Heart left ventricle (tissue), 16 donors: ENCODE results near the gene HMX2. TPM values are rescaled to one million over a fixed set of nuclear protein-coding genes. Genes with fewer than 3 reads are reported as not detected.

Source experiments
- ATAC-seq, 4 donors: fragments of 200-7000 bp; cut with Tn5 transposase; one replicate each; pipeline ENCODE4 v1.9.1; 2020 to 2022; ENCODE audit warnings: moderate library complexity in 4 of 4, mild to moderate bottlenecking in 3 of 4, moderate number of reproducible peaks in 1 of 4
- DNase-seq, 5 donors: peaks; one replicate each; pipeline ENCODE4 v3.0.0-alpha.2; 2020
- H3K27ac ChIP-seq, 12 donors: fragments of 200-600 bp; sonication (generic) in 4 of 12; one replicate each; pipeline versions ENCODE4 v1.5.0 to v1.8.0; 2016 to 2022; ENCODE audit warnings: mild to moderate bottlenecking in 2 of 12
- H3K27me3 ChIP-seq, 9 donors: fragments of 200-600 bp; sonication (generic) in 2 of 9; one replicate each; pipeline versions ENCODE4 v1.5.1 to v1.8.0; 2016 to 2022; ENCODE audit warnings: mild to moderate bottlenecking in 3 of 9
- H3K36me3 ChIP-seq, 9 donors: fragments of 200-600 bp; sonication (generic) in 2 of 9; one replicate each; pipeline versions ENCODE4 v1.5.0 to v1.8.0; 2018 to 2022; ENCODE audit warnings: mild to moderate bottlenecking in 2 of 9
- H3K4me1 ChIP-seq, 12 donors: fragments of 200-600 bp; sonication (generic) in 4 of 12; one replicate each; pipeline versions ENCODE4 v1.5.0 to v1.8.0; 2016 to 2022; ENCODE audit warnings: mild to moderate bottlenecking in 3 of 12
- H3K4me3 ChIP-seq, 12 donors: fragments of 200-600 bp; sonication (generic) in 4 of 12; one replicate each; pipeline versions ENCODE4 v1.5.0 to v1.8.0; 2017 to 2022; ENCODE audit warnings: mild to moderate bottlenecking in 9 of 12, moderate library complexity in 4 of 12
- H3K9me3 ChIP-seq, 12 donors: fragments of 200-600 bp; sonication (generic) in 4 of 12; one replicate each; pipeline versions ENCODE4 v1.5.0 to v1.8.0; 2016 to 2022; ENCODE audit warnings: mild to moderate bottlenecking in 1 of 12
- CTCF ChIP-seq, 12 donors: fragments of 200-600 bp; sonication (generic) in 4 of 12; IDR thresholded peaks; one replicate each; pipeline versions ENCODE4 v1.5.0 to v1.8.0; 2018 to 2022; ENCODE audit warnings: antibody characterized with exemption in 12 of 12, mild to moderate bottlenecking in 5 of 12
- POLR2A ChIP-seq, 2 donors: fragments of 450-650 bp; IDR thresholded peaks; one replicate each; pipeline ENCODE4 v1.6.1; 2017; ENCODE audit warnings: antibody characterized with exemption in 2 of 2, mild to moderate bottlenecking in 2 of 2, moderate library complexity in 2 of 2
- WGBS, 4 donors: extraction: QIAGEN DNeasy Blood & Tissue Kit in 2 of 4; methylation state at CpG; one replicate each; pipeline versions ENCODE4 v1.1.5 to v1.1.7; 2013 to 2018; 5-methylcytosine and 5-hydroxymethylcytosine counted together
- intact Hi-C, 10 donors: fragments of 100-400 bp; cut with DNase I; formaldehyde crosslinking; loops; one replicate each; pipeline versions ENCODE4 v1.11.1 to v1.14.2; 2022
- polyA plus RNA-seq, 2 donors: library from polyadenylated mRNA; stranded (reverse); fragments of 200-250 nt; gene quantifications; one replicate each; pipeline ENCODE4 v1.2.3, GENCODE V29; 2013
- total RNA-seq, 9 donors: library from RNA; depleted of rRNA in 2 of 9; stranded (reverse); fragments of >200 nt in 2 of 9; fragmentation: NEBNext Ultra II Directional in 3 of 9; extraction: Animal tissue kit (Norgen Biotek cat#: 25700) in 3 of 9; gene quantifications; one replicate each; pipeline versions ENCODE4 v1.1.0 to v1.2.4, GENCODE V29; 2016 to 2023
- donor health status: ischemic (EF 13 %, LVEDD 7.1; RV severe dilation, severe dysfunction).
- donor health status: healthy with polysubstance abuse.
- donor health status: DM: no; HTN: yes; CAD: no.
- donor health status: DM: no; HTN: no; CAD: no.
- donor health status: ischemic (EF 25% LVEDD 6.9; RV normal size, moderate dysfunction).
- donor health status: ischemic (EF 25% LVEDD 5.7; RV mildly dilated, moderate dysfunction).
- donor health status: healthy.
- donor health status: DM: yes; HTN: yes; CAD: no.
- donor health status: ischemic (EF 35%, LVEDD 5.7; RV mildly dilated, moderate dysfunction).
- donor health status: nonischemic (EF 11% LVEDD 7.7; RV severe dilation, severe dysfunction).
- donor health status: DM: yes; HTN: yes; CAD: no.
- donor health status: PGD.
- donor health status: ischemic (EF 29% LVEDD 5.4; RV normal size, mild dysfunction).
- donor health status: nonischemic (EF 23%, LVEDD 6.1; RV moderate dilation, normal function).

Gene HMX2
- total and polyA plus RNA-seq, 11 donors = not detected

- H3K4me3 ChIP-seq = no peak overlapping the region
- intact Hi-C loops = no loop called here
- WGBS, 4 donors = 94 to 96% (median 95%) methylated on average over 7 of the region's 7 CpGs
- peaks cover 0 to 33% (median 19%) of the 10 kb centered on the region in 12 donors for H3K9me3 ChIP-seq
- DNase-seq (no peak), ATAC-seq (no peak)
- H3K27ac ChIP-seq = no peak overlapping the region
- no peaks in the 10 kb centered on the region for H3K4me1 ChIP-seq
- no peaks in the 10 kb centered on the region for H3K27me3 ChIP-seq
- H3K36me3 ChIP-seq = peaks cover 0 to 18% (median 0%) of the 10 kb centered on the region in 9 donors
- no peak for TF ChIP-seq POLR2A (IDR thresholded peaks at IDR 0.05)
These were observed 32.5 kb downstream of the HMX2 start for GRCh38 chr10:123180101-123181090.

GRCh38 chr10:123183724-123184123, 35.8 kb downstream of the HMX2 start:
- Histone ChIP-seq H3K36me3 (peaks cover 0 to 18% (median 0%) of the 10 kb centered on the region in 9 donors), H3K27me3 (no peaks in the 10 kb centered on the region), H3K4me1 (no peaks in the 10 kb centered on the region), H3K9me3 (peaks cover 0 to 37% (median 19%) of the 10 kb centered on the region in 12 donors), H3K4me3 (no peak overlapping the region), H3K27ac (no peak overlapping the region)
- TF ChIP-seq CTCF (IDR thresholded peaks at IDR 0.05) = no peak
- TF ChIP-seq POLR2A (IDR thresholded peaks at IDR 0.05) = no peak
- ATAC-seq = no peak
- no peak for DNase-seq
- intact Hi-C loops = no loop called here
- 95 to 99% (median 98%) methylated on average over 2 of the region's 2 CpGs for WGBS, 4 donors

GRCh38 chr10:123187781-123188180, 39.8 kb downstream of the HMX2 start:
- peaks cover 0 to 18% (median 0%) of the 10 kb centered on the region in 9 donors for H3K36me3 ChIP-seq
- peaks cover 0 to 26% (median 16%) of the 10 kb centered on the region in 12 donors for H3K9me3 ChIP-seq
- H3K27ac ChIP-seq = no peak overlapping the region
- no peaks in the 10 kb centered on the region for H3K4me1 ChIP-seq
- DNase-seq (no peak), ATAC-seq (no peak)
- TF ChIP-seq CTCF (IDR thresholded peaks at IDR 0.05) (no peak), POLR2A (IDR thresholded peaks at IDR 0.05) (no peak)
- H3K4me3 ChIP-seq = no peak overlapping the region
- WGBS, 4 donors = 97 to 100% (median 98%) methylated on average over 5 of the region's 5 CpGs
- no peaks in the 10 kb centered on the region for H3K27me3 ChIP-seq
- intact Hi-C loops = no loop called here

- DNase-seq (no peak), ATAC-seq (no peak)
- H3K4me3 ChIP-seq = no peak overlapping the region
- WGBS, 4 donors = 88 to 93% (median 92%) methylated on average over 8 of the region's 8 CpGs
- H3K4me1 ChIP-seq = no peaks in the 10 kb centered on the region
- no peaks in the 10 kb centered on the region for H3K27me3 ChIP-seq
- H3K36me3 ChIP-seq = peaks cover 0 to 3% (median 0%) of the 10 kb centered on the region in 9 donors
- intact Hi-C loops = no loop called here
- H3K9me3 ChIP-seq = no peaks in the 10 kb centered on the region
- TF ChIP-seq CTCF (IDR thresholded peaks at IDR 0.05) = no peak
- no peak for TF ChIP-seq POLR2A (IDR thresholded peaks at IDR 0.05)
- no peak overlapping the region for H3K27ac ChIP-seq
These were observed 44.0 kb downstream of the HMX2 start for GRCh38 chr10:123191886-123192285.
